T-helper 17 cell (primary cell): Measurements from ENCODE around the gene HRH1. TPM values are rescaled to one million over a fixed set of nuclear protein-coding genes. Genes with fewer than 3 reads are reported as not detected.
"Not testable (repeated sequence)": the region's sequence is repeated elsewhere in the genome, so short reads cannot be mapped to it uniquely, and the experiment has no call there.

Experiments used
- ATAC-seq: fragments of 150-1000 bp; cut with Tn5 transposase; 2 replicates; pipeline ENCODE4 v1.10.0; 2021; ENCODE audit warnings: mild to moderate bottlenecking, moderate library complexity
- DNase-seq, 3 donors: peaks; one replicate each; pipeline versions ENCODE4 v3.0.0 to v3.0.0-alpha.2; 2020 to 2021
- H3K9me3 ChIP-seq: one replicate; pipeline ENCODE4 v1.7.0; 2013; ENCODE audit warnings: low read length, mild to moderate bottlenecking; ENCODE audit not compliant: control insufficient read depth, poor library complexity, severe bottlenecking
- H3K27ac Mint-ChIP-seq: one replicate; pipeline ENCODE4 v1.8.0; 2022; ENCODE audit warnings: mild to moderate bottlenecking, moderate library complexity, mixed read lengths
- H3K27me3 Mint-ChIP-seq: one replicate; pipeline ENCODE4 v1.8.0; 2022; ENCODE audit warnings: mixed read lengths
- H3K36me3 Mint-ChIP-seq: one replicate; pipeline ENCODE4 v1.8.0; 2022; ENCODE audit warnings: low read depth, mixed read lengths
- H3K4me1 Mint-ChIP-seq: one replicate; pipeline ENCODE4 v1.8.0; 2022; ENCODE audit warnings: mild to moderate bottlenecking, mixed read lengths
- H3K4me3 Mint-ChIP-seq: one replicate; pipeline ENCODE4 v1.8.0; 2022; ENCODE audit warnings: mild to moderate bottlenecking, moderate library complexity, mixed read lengths
- total RNA-seq, 4 donors: library from RNA in 2 of 4; stranded (reverse) in 2 of 4; gene quantifications; one replicate each; pipeline ENCODE4 v1.2.3 and lab custom pipeline; 2022 to 2026

The HRH1 gene, protein sequence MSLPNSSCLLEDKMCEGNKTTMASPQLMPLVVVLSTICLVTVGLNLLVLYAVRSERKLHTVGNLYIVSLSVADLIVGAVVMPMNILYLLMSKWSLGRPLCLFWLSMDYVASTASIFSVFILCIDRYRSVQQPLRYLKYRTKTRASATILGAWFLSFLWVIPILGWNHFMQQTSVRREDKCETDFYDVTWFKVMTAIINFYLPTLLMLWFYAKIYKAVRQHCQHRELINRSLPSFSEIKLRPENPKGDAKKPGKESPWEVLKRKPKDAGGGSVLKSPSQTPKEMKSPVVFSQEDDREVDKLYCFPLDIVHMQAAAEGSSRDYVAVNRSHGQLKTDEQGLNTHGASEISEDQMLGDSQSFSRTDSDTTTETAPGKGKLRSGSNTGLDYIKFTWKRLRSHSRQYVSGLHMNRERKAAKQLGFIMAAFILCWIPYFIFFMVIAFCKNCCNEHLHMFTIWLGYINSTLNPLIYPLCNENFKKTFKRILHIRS
- not detected for total RNA-seq
- total RNA-seq (lab: John Stamatoyannopoulos, UW), result 0.75 to 1.0 reads per million in 2 donors

DNA sequence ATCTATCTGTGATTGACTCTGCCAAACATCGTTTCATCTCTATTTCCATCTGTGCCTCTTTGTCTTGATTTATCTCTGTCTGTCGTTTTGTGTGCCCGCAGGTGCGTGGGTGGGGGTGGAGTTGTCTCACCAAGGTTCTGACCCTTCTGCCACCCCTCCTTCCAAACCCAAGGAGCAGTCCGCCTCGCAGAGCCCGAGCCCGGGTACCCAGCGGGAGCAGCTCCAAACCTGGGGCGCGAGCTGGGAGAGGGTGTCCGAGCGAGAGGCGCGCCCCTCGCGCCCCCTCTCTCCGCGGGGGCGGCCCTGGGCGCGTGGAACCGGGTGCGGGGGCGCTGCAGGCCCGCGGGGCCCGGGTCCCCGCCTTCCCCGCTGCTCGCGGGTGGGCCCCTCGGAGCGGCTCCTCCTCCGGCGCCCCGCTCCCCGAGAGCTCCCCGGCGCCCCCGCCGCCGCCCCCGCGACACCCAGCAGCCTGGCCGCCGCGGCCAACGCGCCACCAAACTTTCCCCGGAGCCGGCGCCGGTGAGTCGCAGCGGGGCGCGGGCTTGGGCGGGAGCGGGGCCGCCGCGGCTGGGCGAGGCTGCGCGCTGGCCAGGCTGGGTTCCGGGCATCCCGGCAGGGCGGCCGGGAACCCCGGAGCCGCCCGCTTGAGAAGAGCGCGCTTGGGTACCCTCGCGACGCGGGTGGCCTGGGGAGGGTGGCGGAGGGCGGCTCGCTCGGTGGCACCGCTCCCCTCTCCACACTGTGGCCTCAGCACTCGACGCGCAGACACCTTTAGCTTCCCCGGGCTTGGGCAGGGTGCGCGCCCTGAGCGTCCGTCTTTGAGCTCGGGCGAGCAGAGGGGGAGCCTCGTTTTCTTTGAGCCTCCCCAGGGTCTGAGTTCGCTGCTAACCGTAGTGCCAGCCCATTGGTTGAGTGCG is at the start of gene HRH1:
TSS of gene HRH1 (plus strand) at position 458 of the 917 bp plus-strand sequence. CDS start 104,545 bp downstream, outside the sequence.
- DNase-seq (no peak), ATAC-seq (no peak)
- Mint-ChIP-seq H3K4me1 (peaks cover 11% of the 10 kb centered on the region), H3K4me3 (peak within 1 kb of the TSS; percentile 77), H3K36me3 (peaks cover 4% of the 10 kb centered on the region), H3K27me3 (peaks cover 80% of the 10 kb centered on the region), H3K27ac (peak within 1 kb of the TSS; percentile 47)
- no peaks in the 10 kb centered on the region for H3K9me3 ChIP-seq

DNA sequence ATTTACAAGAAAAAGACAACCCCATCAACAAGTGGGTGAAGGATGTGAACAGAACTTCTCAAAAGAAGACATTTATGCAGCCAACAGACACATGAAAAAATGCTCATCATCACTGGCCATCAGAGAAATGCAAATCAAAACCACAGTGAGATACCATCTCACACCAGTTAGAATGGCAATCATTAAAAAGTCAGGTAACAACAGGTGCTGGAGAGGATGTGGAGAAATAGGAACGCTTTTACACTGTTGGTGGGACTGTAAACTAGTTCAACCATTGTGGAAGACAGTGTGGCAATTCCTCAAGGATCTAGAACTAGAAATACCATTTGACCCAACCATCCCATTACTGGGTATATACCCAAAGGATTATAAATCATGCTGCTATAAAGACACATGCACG is 41.0 kb upstream of the HRH1 start:
- H3K9me3 ChIP-seq, H3K4me3 Mint-ChIP-seq, DNase-seq, H3K27ac Mint-ChIP-seq, ATAC-seq, H3K36me3 Mint-ChIP-seq, H3K4me1 Mint-ChIP-seq: not testable (repeated sequence)
- H3K27me3 Mint-ChIP-seq, result peaks cover 48% of the 10 kb centered on the region

DNA sequence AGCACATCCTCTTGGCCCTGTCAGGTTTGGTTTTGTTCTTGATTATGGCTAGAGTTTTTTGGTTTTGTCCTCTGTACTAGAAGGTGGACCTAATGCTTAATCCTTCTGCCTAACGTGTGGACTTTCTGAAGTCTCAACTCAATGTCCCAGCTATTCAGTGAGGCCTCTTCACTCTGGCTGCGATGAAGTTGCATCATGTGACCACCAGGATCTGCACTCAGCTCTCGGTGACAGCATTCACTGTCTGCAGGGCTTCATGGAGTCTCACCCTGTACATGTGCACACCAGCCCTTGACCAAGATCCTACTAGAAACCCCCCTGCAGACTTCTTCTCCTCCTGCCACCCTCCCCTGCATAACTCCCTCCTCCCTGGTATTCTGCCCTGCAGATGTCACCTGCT is 38.7 kb upstream of the HRH1 start:
- H3K36me3 Mint-ChIP-seq, result peaks cover 2% of the 10 kb centered on the region
- H3K27me3 Mint-ChIP-seq, result peaks cover 48% of the 10 kb centered on the region
- H3K4me1 Mint-ChIP-seq, result no peaks in the 10 kb centered on the region
- no peak for ATAC-seq
- no peak overlapping the region for H3K27ac Mint-ChIP-seq
- no peaks in the 10 kb centered on the region for H3K9me3 ChIP-seq
- DNase-seq, result no peak
- H3K4me3 Mint-ChIP-seq, result no peak overlapping the region

DNA sequence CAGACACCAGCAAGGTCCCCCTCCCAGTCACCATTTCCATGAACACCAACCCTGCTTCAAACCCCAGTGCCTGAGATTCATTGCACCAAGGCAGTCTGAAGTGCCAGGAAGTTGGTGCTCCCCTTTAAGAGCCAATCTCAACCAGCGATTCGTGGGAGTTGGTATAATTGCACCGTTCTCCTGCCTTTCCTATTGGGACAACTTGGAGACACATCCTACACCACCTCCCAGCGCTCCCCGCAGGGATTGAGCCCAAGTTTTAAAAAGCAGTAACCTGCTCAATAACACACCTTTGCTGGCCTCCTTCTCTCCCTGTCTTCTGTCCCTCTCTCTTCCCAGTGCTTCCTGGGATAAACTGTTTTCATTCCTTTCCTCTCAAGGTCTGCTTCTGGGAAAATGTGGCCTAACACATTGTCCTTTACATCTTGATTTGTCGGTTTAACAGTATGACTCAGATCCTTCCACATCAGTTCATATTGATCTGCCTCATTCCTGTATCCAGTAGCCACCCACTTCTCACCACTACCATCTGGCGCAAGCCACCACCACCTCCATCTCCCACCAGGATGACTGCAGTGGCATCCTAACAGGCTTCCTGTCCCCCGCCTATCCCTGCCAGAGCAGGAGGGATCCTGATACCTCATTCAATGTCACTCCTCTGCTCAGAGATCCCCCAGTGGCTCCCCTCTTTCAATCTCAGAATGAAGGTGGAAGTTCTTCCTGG is 37.8 kb upstream of the HRH1 start:
- H3K36me3 Mint-ChIP-seq, result peaks cover 2% of the 10 kb centered on the region
- no peaks in the 10 kb centered on the region for H3K4me1 Mint-ChIP-seq
- peaks cover 48% of the 10 kb centered on the region for H3K27me3 Mint-ChIP-seq
- H3K9me3 ChIP-seq, result no peaks in the 10 kb centered on the region
- H3K27ac Mint-ChIP-seq, result no peak overlapping the region
- DNase-seq (no peak), ATAC-seq (no peak)
- no peak overlapping the region for H3K4me3 Mint-ChIP-seq

DNA sequence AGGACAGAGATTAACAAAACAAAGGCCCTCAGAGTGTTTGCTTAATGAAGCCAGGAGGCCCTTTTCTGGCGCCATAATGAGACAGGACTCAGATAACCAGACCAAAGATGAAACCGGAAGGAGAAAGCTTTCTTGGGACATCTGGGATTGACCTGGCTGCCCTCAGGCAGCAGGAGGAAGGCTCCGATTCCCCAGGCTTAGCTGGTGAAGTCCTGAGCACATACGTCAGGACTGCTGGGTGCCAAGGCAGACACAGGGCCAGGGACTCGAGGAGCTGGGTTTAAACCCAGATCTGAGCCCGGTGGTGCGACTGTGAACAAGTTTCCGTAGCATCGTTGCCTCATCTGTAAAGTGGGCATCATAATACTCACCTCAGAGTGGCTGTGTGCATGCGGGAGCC is 36.7 kb upstream of the HRH1 start:
- H3K36me3 Mint-ChIP-seq, result peaks cover 2% of the 10 kb centered on the region
- no peaks in the 10 kb centered on the region for H3K4me1 Mint-ChIP-seq
- H3K9me3 ChIP-seq, result no peaks in the 10 kb centered on the region
- ATAC-seq, result no peak
- DNase-seq, result no peak
- no peak overlapping the region for H3K4me3 Mint-ChIP-seq
- no peak overlapping the region for H3K27ac Mint-ChIP-seq
- peaks cover 38% of the 10 kb centered on the region for H3K27me3 Mint-ChIP-seq

DNA sequence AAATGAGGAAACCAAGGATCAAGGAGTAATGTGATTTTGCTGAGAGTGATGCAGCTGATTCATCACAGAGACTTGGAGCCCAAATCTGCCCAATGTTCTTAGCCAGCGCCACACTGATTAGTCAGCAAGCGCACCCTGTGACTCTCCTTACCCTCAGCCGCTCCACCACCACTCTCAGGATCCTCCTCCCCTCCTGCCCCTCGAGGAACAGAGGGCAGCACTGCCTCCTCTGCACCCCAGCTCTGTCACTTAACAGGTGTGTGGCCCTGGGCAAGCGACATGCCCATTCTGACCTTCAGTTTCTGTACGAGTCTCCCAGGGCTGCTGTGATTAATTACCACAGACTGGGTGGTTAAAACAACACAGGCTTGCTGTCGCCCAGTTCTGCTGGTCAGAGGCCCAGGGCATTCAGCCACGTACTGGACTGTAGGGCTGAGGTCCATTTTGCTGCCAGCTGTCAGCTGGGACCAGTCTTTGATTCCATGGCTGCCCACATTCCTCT is 36.1 kb upstream of the HRH1 start:
- peaks cover 32% of the 10 kb centered on the region for H3K27me3 Mint-ChIP-seq
- no peaks in the 10 kb centered on the region for H3K9me3 ChIP-seq
- no peak for ATAC-seq
- no peak for DNase-seq
- H3K4me3 Mint-ChIP-seq, result no peak overlapping the region
- H3K4me1 Mint-ChIP-seq, result no peaks in the 10 kb centered on the region
- peaks cover under 1% of the 10 kb centered on the region for H3K36me3 Mint-ChIP-seq
- no peak overlapping the region for H3K27ac Mint-ChIP-seq

DNA sequence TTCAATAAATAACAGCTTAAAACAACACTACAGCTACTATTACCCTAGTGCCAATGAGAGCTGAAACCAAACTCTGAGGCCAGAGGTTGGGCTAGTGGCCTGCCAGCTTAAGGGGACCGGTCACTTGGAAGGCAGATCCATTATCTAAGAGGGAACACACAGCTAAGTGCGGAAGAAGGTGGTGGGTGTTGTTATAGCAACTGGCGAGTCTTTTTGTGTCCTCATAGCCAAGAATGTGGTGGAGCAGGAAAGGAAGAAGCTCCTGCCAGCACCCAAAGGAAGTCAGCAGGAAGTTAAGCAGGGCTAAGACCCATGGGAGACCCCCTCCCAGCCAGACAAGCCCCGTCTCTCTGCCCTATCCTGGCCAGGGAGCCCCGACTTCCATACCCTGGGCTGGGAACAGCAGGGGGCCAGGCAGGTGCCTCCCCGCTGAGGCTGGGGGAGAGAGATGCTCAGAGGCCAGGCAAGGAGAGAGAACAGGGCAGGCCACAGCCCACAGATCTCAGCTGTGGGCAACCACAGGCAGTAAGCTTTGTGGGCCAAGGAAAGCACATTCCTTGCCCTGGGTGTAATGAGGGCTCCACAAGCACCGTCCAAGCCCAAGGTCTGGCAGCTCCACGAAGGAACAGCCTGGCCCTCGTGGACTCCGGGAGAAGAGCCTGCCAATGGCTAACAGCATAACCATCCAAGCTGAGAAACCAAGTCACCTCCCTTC is 34.0 kb upstream of the HRH1 start:
- H3K36me3 Mint-ChIP-seq, result no peaks in the 10 kb centered on the region

DNA sequence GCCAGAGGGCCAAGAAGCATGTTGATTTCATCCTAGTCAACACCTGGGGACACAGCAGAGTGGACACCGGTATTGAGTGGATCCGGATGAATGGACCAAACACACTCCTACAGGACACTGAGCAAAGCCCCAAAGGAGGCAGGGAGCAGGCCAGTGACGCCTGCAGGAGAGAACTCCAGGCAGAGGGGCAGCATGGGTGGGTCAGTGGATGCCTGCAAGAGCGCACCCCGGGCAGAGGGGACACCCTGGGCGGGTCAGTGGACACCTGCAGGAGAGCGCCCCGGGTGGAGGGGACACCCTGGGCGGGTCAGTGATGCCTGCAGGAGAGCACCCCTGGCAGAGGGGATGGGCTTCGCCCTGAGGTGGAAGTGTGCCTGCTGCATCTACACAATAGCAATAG is 27.6 kb upstream of the HRH1 start:
- Mint-ChIP-seq H3K36me3 (peaks cover 2% of the 10 kb centered on the region), H3K27me3 (peaks cover 14% of the 10 kb centered on the region), H3K27ac (no peak overlapping the region), H3K4me3 (no peak overlapping the region), H3K4me1 (peaks cover 2% of the 10 kb centered on the region)
- no peak for ATAC-seq
- H3K9me3 ChIP-seq, result no peaks in the 10 kb centered on the region
- no peak for DNase-seq

More for the DNA sequence above, 34.0 kb upstream of the HRH1 start:
- H3K9me3 ChIP-seq, result no peaks in the 10 kb centered on the region
- H3K4me1 Mint-ChIP-seq, result no peaks in the 10 kb centered on the region
- DNase-seq (no peak), ATAC-seq (no peak)
- H3K27me3 Mint-ChIP-seq, result peaks cover 34% of the 10 kb centered on the region
- H3K4me3 Mint-ChIP-seq, result no peak overlapping the region
- no peak overlapping the region for H3K27ac Mint-ChIP-seq

DNA sequence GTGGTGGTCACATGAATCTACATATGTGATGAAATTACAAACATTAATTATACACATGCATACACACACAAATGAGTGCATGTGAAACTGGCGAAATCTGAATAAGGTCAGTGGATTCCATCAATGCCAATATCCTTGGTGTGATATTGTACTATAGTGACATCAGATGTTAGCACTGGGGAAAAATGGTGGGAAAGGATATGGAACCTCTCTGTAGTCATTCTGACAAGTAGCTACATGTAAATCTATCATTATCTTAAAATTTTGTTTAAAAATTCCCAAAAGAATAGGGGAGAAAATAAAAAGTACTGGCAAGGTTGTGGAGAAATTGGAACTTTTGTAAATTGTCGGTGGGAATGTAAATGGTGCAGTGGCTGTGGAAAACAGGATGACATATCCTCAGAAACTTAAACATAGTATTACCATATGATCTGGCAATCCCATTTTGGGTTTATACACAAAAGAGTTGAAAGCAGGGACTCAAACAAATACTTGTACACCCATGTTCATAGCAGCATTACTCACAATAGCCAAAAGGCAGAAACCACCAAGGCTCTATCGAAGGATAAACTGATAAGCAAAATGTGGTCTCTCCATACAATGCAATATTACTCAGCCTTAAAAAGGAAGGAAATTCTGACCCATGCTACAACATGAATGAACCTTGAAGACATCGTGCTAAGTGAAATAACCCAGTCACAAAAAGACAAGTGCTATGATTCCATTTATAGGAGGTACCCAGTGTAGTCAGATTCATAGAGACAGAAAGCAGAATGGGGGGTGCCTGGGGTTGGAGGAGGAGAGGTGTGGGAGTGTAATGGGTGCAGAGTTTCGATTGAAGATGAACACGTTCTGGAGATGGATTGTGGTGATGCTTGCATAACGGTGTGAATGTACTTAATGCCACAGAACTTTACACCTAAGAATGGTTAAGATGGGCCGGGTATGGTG is 25.3 kb upstream of the HRH1 start:
- Mint-ChIP-seq H3K4me3 (no peak overlapping the region), H3K27ac (no peak overlapping the region), H3K27me3 (peaks cover 14% of the 10 kb centered on the region), H3K4me1 (peaks cover 2% of the 10 kb centered on the region), H3K36me3 (peaks cover 2% of the 10 kb centered on the region)
- DNase-seq (no peak), ATAC-seq (no peak)
- H3K9me3 ChIP-seq, result no peaks in the 10 kb centered on the region

DNA sequence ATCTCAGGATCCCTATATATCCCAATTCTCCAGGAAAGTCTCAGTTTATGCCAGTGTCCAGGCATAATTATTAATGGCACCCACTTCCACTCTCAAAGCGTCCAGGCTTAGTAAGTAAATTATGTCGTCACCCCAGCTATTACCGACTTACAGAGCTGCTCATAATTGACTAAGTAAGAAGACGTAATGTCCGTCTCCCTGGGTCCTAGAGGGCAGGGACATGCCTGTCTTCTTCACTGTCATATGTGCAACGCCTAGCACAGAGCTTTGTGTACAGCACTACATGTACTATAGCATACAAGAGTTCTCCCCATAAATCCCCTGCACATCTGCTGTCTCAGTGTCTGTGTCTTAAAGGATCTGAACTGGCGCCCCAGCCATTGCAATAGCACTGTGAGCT is 23.9 kb upstream of the HRH1 start:
- no peaks in the 10 kb centered on the region for H3K9me3 ChIP-seq
- H3K27ac Mint-ChIP-seq, result no peak overlapping the region
- peaks cover 2% of the 10 kb centered on the region for H3K4me1 Mint-ChIP-seq
- peaks cover 2% of the 10 kb centered on the region for H3K36me3 Mint-ChIP-seq
- H3K4me3 Mint-ChIP-seq, result no peak overlapping the region
- H3K27me3 Mint-ChIP-seq, result peaks cover 8% of the 10 kb centered on the region
- ATAC-seq (no peak), DNase-seq (no peak)

DNA sequence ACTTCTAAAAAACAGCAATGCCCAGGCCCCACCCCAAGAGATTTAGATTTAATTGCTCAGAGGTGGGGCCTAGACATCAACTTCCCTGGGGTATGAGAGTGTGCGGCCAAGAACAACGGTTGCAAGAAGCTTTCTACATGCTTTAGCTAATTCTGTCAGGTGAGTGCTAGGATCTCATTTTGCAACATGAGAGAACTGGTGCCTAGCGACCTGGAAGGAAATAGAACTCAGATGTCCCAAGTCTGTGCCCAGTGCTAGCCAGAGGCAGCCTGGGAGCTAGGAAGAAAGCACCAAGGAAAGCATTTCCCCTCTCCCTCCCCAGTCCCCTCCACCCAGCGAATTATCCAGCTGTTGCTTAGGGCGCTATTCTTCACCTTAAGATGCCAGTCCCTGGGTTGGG is 22.9 kb upstream of the HRH1 start:
- Mint-ChIP-seq H3K27ac (no peak overlapping the region), H3K4me1 (no peaks in the 10 kb centered on the region), H3K4me3 (no peak overlapping the region), H3K27me3 (peaks cover 1% of the 10 kb centered on the region), H3K36me3 (no peaks in the 10 kb centered on the region)
- no peaks in the 10 kb centered on the region for H3K9me3 ChIP-seq
- no peak for DNase-seq
- ATAC-seq, result no peak
